ENCODE data around the gene PRKG1.

DNA sequence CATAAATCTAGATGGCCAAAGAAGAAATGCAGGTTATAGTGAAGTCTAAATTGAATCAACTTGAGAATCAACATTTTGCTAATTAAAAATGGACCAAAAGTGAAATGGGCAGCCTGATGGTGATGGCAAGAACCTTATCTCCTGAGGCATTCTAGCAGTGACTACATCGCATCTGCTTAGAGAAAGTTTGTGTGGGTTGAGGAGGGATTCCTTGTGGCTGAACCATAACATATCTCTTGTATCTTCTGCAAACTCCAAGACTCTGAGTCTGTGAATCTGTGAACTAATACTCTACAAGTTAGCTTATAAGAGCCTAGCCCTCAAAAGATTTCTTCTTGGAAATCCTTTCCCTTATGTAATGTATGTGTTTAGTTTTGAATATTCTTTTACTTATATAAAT, 85.6 kb downstream of the PRKG1 start:
- TF ChIP-seq, protein P1, sequence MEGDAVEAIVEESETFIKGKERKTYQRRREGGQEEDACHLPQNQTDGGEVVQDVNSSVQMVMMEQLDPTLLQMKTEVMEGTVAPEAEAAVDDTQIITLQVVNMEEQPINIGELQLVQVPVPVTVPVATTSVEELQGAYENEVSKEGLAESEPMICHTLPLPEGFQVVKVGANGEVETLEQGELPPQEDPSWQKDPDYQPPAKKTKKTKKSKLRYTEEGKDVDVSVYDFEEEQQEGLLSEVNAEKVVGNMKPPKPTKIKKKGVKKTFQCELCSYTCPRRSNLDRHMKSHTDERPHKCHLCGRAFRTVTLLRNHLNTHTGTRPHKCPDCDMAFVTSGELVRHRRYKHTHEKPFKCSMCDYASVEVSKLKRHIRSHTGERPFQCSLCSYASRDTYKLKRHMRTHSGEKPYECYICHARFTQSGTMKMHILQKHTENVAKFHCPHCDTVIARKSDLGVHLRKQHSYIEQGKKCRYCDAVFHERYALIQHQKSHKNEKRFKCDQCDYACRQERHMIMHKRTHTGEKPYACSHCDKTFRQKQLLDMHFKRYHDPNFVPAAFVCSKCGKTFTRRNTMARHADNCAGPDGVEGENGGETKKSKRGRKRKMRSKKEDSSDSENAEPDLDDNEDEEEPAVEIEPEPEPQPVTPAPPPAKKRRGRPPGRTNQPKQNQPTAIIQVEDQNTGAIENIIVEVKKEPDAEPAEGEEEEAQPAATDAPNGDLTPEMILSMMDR (conservative IDR thresholded peaks at IDR 0.05; ENCODE audit: low read length) = no peak
- TF ChIP-seq EZH2phosphoT487 (IDR thresholded peaks at IDR 0.05; ENCODE audit: borderline replicate concordance) = no peak

Data from Loucy (cell line).